Omental fat pad (tissue), 4 donors: Measurements from ENCODE around the gene ITPRID1. TPM values are rescaled to one million over a fixed set of nuclear protein-coding genes. Genes with fewer than 3 reads are reported as not detected.

Experiments used
- ATAC-seq: fragments of 150-250 bp; one replicate; pipeline ENCODE4 v1.9.1; 2016; ENCODE audit warnings: mild to moderate bottlenecking, moderate library complexity; ENCODE audit not compliant: low FRiP score
- DNase-seq: peaks from one replicate; pipeline ENCODE4 v3.0.0-alpha.2; 2019; ENCODE audit warnings: low spot score
- total RNA-seq, 4 donors: library from RNA; depleted of rRNA; stranded (reverse); fragments of >200 nt; gene quantifications; one replicate each; pipeline ENCODE4 v1.1.0, GENCODE V29; 2016
- TF ChIP-seq, protein P1 (sequence below), 3 donors: fragments of 450-650 bp; IDR thresholded peaks; one replicate each; pipeline ENCODE4 v1.5.1; 2016 to 2017; ENCODE audit warnings: antibody characterized with exemption in 3 of 3, mild to moderate bottlenecking in 3 of 3, moderate library complexity in 2 of 3

Gene ITPRID1
- total RNA-seq, 4 donors from 2014 or later = not detected

DNA sequence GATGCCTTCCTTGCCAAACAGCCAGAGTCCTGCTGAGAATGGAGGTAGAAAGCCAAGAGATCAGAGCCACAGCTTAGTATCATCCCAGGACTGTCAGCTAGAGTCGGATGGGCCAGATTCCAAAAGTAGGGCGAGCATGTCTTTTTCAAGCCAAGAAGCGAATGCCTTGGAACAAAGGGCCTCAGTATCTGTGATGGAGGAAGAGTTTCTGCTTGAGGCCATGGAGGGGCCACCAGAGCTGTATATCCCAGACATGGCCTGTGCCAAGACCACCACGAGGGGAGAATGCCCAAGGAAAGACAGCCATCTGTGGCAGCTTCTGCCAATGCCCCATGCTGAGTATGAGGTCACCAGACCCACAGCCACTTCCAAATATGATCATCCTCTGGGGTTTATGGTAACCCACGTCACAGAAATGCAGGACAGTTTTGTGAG, 128.8 kb downstream of the ITPRID1 start:
- no peak for DNase-seq
- no peak for ATAC-seq
- TF ChIP-seq, protein P1, sequence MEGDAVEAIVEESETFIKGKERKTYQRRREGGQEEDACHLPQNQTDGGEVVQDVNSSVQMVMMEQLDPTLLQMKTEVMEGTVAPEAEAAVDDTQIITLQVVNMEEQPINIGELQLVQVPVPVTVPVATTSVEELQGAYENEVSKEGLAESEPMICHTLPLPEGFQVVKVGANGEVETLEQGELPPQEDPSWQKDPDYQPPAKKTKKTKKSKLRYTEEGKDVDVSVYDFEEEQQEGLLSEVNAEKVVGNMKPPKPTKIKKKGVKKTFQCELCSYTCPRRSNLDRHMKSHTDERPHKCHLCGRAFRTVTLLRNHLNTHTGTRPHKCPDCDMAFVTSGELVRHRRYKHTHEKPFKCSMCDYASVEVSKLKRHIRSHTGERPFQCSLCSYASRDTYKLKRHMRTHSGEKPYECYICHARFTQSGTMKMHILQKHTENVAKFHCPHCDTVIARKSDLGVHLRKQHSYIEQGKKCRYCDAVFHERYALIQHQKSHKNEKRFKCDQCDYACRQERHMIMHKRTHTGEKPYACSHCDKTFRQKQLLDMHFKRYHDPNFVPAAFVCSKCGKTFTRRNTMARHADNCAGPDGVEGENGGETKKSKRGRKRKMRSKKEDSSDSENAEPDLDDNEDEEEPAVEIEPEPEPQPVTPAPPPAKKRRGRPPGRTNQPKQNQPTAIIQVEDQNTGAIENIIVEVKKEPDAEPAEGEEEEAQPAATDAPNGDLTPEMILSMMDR (IDR thresholded peaks at IDR 0.05) = no peak

DNA sequence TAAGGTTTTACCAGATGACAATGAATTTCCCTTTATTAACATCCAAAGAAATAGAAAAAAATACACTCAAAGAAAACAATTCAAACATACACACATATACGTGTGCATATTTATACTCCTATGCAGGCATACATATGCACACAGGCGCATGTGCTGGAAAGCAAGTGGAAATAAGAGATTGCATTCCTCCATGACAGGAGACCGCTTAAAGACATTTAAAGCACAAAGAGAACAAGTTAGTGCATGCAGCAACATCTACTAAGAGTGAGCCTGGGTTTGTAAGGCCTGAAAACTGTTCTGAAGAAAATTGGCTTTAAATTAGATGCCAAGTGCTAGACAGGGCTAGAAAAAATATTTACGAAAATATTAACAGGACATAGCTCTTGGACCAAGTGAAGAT, 133.1 kb downstream of the ITPRID1 start:
- TF ChIP-seq, protein P1 (IDR thresholded peaks at IDR 0.05) = no peak
- DNase-seq (no peak), ATAC-seq (no peak)

DNA sequence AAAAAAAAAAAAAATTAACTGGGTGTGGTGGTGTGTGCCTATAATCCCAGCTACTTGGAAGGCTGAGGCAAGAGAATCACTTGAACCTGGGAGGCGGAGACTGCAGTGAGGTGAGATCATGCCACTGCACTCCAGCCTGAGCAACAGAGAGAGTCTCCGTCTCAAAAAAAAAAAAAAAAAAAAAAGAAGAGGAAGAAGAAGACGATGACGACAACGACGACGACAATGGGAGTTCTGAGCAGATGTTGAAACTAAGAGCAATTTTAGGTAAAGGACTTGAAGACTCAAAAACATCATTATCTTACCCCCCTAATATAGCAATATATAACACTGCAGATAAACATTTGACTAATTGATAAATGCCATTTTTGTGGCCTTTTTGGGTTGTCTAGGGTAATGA, 133.6 kb downstream of the ITPRID1 start:
- ATAC-seq = no peak
- DNase-seq = no peak
- TF ChIP-seq, protein P1 (IDR thresholded peaks at IDR 0.05) = no peak

DNA sequence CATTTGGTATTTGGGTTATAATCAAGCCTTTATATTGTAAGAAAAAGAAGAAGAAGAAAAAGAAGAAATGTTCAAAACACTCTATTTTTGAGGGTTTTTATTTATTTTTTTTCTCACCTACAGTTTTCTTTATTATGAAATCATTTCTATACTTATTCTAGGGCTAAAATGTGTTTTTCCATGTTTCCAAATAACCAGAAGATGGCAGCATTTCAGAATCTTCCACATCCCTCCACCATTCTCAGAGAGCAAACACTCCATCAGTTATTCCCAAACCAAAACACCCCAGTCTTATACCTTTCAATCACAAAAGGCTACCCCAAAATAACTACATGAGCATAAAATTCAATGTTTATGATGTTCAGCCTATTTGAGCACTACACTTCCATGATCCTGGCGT, 134.4 kb downstream of the ITPRID1 start:
- no peak for ATAC-seq
- TF ChIP-seq, protein P1 (IDR thresholded peaks at IDR 0.05) = no peak
- no peak for DNase-seq

DNA sequence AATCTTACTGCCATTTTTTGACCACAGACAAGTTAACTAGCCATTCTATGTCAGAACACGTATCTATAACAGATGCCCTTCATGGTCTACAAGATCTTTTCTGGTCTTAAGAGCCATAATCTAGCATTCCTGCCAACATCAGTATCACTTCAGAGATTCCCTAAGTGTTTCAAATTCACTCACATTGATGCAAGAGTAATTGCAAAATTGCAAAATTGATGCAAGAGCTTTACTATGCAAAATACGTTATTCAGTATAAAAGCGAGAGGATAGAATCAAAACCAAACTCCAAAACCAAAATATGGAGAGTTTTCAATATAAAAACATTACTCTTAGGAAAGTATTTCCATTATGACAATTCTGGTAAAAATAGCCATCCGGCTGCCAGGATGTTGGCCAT, 135.0 kb downstream of the ITPRID1 start:
- TF ChIP-seq, protein P1 (IDR thresholded peaks at IDR 0.05) = no peak
- ATAC-seq (no peak), DNase-seq (no peak)

DNA sequence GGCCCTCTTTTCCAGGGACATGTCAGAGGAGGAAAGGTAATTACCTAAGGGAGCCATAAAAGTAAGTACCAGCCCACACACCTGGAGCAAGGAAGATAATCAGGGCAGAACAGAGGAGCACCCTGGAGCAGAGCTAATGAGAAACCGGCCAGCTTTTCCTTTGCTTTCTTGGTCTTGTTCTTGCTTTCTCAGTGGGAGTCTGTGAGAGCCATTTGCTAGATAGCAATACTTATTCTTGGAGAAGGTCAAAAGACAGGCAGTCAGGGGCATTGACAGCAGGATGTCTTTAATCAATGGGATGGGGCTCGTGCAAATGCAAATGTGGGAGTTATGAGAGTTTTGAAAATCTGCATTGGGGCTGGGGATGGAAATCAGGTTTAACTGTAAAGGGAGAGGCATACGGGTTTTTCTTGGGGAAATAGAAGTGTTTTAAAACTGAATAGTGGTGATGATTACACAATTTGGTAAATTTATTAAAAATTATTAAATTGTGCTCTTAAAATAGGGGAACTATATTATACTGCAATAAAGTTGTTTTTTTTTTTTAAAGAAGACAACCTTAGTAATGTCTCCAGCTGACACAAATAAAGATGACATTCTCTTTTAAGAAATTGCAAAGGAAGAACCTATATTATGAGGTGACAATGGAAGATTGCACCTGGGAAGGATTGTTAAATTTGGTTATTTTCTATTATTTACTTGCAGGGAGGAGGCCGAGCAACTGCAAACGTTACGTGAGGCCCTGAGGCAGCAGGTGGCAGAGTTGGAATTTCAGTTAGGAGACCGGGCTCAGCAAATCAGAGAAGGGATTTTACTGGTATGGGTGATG, 137.6 kb downstream of the ITPRID1 start:
- ATAC-seq (no peak), DNase-seq (no peak)
- TF ChIP-seq, protein P1 (IDR thresholded peaks at IDR 0.05) = no peak

DNA sequence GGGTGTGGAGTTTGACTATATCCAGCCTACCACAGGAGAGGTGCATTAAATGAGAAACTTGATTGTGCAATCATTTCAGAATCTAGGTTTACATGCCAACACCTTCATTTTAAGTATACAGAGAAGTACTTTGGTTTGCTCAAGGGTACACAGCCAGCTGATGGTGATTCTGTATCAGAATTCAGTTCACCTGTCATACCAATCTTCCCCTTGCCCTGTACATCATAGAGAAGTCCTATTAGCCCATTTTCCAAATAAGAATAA, 138.1 kb downstream of the ITPRID1 start:
- DNase-seq (no peak), ATAC-seq (no peak)
- TF ChIP-seq, protein P1 (IDR thresholded peaks at IDR 0.05) = no peak
